Activated naive CD4-positive, alpha-beta T cell (primary cell): ENCODE measurements around the gene PYGO1.
"Not testable (repeated sequence)": the region's sequence is repeated elsewhere in the genome, so short reads cannot be mapped to it uniquely, and the experiment has no call there.

Experiments used
- DNase-seq, 4 experiments: peaks; one replicate each; lab custom pipeline; 2025; lab: John Stamatoyannopoulos, UW

The PYGO1 gene

DNA sequence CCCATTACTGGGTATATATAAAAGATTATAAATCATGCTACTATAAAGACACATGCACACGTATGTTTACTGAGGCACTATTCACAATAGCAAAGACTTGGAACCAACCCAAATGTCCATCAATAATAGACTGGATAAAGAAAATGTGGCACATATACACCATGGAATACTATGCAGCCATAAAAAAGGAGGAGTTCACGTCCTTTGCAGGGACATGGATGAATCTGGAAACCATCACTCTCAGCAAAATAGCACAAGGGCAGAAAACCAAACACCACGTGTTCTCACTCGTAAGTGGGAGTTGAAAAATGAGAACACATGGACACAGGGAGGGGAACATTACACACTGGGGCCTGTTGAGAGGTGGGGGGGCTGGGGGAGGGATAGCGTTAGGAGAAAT lies 82.7 kb downstream of the PYGO1 start:
- not testable (repeated sequence) for DNase-seq

DNA sequence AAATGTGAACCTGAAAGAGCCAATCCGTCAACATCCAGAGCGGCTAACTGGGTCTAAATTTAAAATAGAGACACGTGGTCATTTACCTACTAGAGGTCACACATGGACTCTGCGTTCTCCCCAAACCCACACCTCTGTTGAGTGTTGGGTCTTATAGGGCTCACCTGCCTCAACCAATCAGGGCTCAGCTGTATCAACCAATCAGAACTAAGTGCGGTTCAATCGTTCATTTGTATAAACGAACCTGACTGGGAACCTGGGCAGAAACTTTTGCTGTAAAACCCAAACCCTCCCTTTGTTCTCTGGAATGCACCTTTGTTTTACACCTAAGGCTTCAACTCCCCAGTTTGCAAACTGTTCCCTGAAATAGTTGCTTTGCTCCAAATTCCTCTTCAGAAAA lies 89.0 kb downstream of the PYGO1 start:
- no peak for DNase-seq

DNA sequence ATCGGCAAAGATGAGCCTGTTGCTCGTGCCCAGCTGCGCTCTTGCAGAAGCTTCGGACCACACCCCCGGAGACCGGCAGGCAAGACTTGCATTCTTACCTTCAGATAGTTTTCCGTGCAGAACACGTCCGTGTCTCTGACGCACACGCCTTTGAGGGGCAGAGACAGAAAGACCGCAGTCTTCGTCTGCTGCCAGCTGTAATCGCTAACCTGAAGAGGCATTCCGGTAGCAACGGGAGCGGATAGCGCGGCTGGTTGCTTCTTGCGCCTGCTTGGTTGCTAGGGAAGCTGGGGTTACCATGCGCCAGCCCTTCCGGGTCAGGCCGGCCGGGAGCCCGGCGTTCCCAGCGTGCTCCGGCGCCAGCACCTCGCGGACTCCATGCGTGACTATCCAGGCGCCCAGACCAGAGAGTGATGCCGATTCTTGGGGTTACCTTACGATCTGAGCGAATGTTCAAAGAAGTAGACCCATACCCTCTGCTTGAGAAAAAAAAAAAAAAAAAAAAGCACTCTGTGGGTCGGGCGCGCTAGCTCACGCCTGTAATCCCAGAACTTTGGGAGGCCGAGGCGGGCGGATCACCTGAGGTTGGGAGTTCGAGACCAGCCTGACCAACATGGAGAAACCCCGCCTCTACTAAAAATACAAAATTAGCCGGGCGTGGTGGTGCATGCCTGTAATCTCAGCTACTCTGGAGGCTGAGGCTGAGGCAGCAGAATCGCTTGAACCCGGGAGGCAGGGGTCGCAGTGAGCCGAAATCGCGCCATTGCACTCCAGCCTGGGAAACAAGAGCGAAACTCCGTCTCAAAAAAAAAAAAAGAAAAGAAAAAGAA lies 89.8 kb downstream of the PYGO1 start:
- peak; percentile 8 to 60 (median 30) for DNase-seq

DNA sequence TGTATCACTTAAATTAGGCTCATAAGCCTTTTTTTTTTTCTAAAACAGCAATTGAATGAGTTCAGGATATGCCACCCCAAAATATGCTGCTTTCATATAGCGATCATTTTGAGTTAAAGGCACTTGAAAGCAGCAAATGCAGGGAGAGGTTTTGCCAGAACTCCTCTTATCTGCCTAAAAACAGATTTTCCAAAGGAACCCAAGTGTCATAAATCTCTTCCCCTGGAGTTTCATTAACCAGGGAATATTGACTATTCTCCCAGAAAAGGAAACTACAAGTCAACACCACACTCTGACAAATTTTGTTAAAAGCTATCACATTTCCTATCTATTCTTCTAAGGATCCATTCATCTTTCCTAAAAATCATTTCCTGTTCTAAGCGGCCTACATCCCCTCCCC lies 91.4 kb downstream of the PYGO1 start:
- DNase-seq: no peak

DNA sequence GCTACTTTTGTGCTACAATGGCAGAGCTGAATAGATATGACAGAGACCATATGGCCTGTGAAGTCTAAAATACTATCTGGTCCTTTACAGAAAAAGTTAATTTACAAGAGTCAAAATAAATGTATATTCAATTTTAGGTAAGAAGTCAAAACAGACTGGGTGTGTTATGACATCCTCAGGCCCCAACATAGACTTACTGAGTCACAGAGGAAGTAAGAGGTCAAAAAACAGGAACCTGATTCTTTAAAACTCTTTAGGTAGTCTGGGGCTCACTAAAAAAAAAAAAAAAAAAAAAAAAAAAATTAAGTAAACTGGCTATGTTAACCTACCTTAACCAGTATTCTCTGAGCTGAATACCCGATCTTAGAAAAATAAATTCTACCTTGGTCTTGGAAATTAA lies 93.2 kb downstream of the PYGO1 start:
- no peak for DNase-seq

GRCh38 chr15:55488952-55489600 lies 99.1 kb downstream of the PYGO1 start:
- DNase-seq: not testable (repeated sequence)
